ENCODE results near the gene EIF1AY. TPM values are rescaled to one million over a fixed set of nuclear protein-coding genes. Genes with fewer than 3 reads are reported as not detected.
A peak's percentile ranks its signal among the peaks of the same experiment; 100 is the strongest.

The EIF1AY gene
- total RNA-seq (10 to 100 TPM in 1 of 2 donors, not detected in 1; 50.8 TPM), polyA plus RNA-seq (10 to 100 TPM in 1 of 2 donors, not detected in 1; 16.1 TPM)

- Histone ChIP-seq H3K27ac (ENCODE audit: low read depth in 1 of 2, low read length in 2 of 2) (peak within 1 kb of the TSS in 1 of 2 donors; percentile 83), H3K36me3 (ENCODE audit: control insufficient read depth in 4 of 4, insufficient read depth in 3 of 4, low read depth in 1 of 4, low read length in 3 of 4) (peaks cover 0 to 2% (median 0%) of the 10 kb centered on the region in 4 donors), H3K4me3 (ENCODE audit: low read depth in 1 of 3, low read length in 3 of 3) (peak within 1 kb of the TSS in 2 of 3 donors; percentile 63 to 71), H3K4me1 (ENCODE audit: control insufficient read depth in 4 of 4, insufficient read depth in 4 of 4, low read length in 3 of 4) (no peaks in the 10 kb centered on the region), H3K9ac (ENCODE audit: low read depth in 1 of 2, low read length in 2 of 2) (peak within 1 kb of the TSS in 1 of 2 donors; percentile 91), H3K27me3 (ENCODE audit: control insufficient read depth in 4 of 4, insufficient read depth in 4 of 4, low read length in 3 of 4) (no peaks in the 10 kb centered on the region), H3K9me3 (ENCODE audit: control insufficient read depth in 4 of 4, low read length in 3 of 4) (no peaks in the 10 kb centered on the region)
- DNase-seq (ENCODE audit: low spot score): peak; percentile 88
- under 1% methylated on average over 31 of the region's 31 CpGs for WGBS
- TF ChIP-seq GABPA (IDR thresholded peaks at IDR 0.05 in 1 of 2, conservative IDR thresholded peaks at IDR 0.05 in 1 of 2) (peak in 1 of 2 donors; percentile 76), NR2F2 (IDR thresholded peaks at IDR 0.05) (no peak), YY1 (IDR thresholded peaks at IDR 0.05) (peak; percentile 82), ATF3 (IDR thresholded peaks at IDR 0.05) (no peak), CTCF (IDR thresholded peaks at IDR 0.05; ENCODE audit: low read depth, low read length, missing input control) (no peak), ZBTB33 (IDR thresholded peaks at IDR 0.05) (no peak), FOXA2 (IDR thresholded peaks at IDR 0.05) (no peak), HNF4G (IDR thresholded peaks at IDR 0.05) (no peak), TAF1 (conservative IDR thresholded peaks at IDR 0.05) (no peak), RXRA (IDR thresholded peaks at IDR 0.05) (peak in 1 of 2 donors; percentile 40), EGR1 (IDR thresholded peaks at IDR 0.05; ENCODE audit: low read depth in 2 of 2) (no peak), MAX (IDR thresholded peaks at IDR 0.05) (no peak), RAD21 (IDR thresholded peaks at IDR 0.05) (peak in 1 of 2 donors; percentile 9), SP1 (IDR thresholded peaks at IDR 0.05) (no peak), FOXA1 (IDR thresholded peaks at IDR 0.05) (no peak), JUND (IDR thresholded peaks at IDR 0.05) (peak in 1 of 2 donors; percentile 59), HNF4A (conservative IDR thresholded peaks at IDR 0.05) (no peak), REST (IDR thresholded peaks at IDR 0.05) (peak; percentile 31)
Measured at GRCh38 chrY:20575531-20576121, at the start of gene EIF1AY. TSS of gene EIF1AY (plus strand) at chrY:20575776. CDS start at chrY:20575872, 96 bp downstream.
